H1 (cell line): ENCODE data around the gene TIMP3. TPM values are rescaled to one million over a fixed set of nuclear protein-coding genes. Genes with fewer than 3 reads are reported as not detected.

Experiments used
- CTCF ChIA-PET: fragments of 300-600 bp; sonication (Branson Sonifier 250); formaldehyde crosslinking; loops from one replicate; lab custom pipeline; 2021; ENCODE audit not compliant: partially characterized antibody; lab: Charles Lee
- POLR2A ChIA-PET: fragments of 300-600 bp; sonication (Branson Sonifier 250); formaldehyde crosslinking; loops from one replicate; lab custom pipeline; 2021; ENCODE audit warnings: inconsistent platforms; ENCODE audit not compliant: partially characterized antibody; lab: Charles Lee
- DNase-seq, 2 experiments: peaks; one replicate each; pipeline versions ENCODE4 v3.0.0 to v3.0.0-alpha.2; 2010 to 2022; ENCODE audit warnings: low spot score in 2 of 2, low read depth in 1 of 2, mixed read lengths in 1 of 2
- FAIRE-seq: peaks from 2 replicates; lab custom pipeline; 2011; peaks lifted over from hg19 to GRCh38; lab: Jason Lieb, UNC
- H2AFZ ChIP-seq: 2 replicates; pipeline ENCODE4 v1.8.1; 2012; ENCODE audit warnings: low read length, inconsistent platforms
- H2AK5ac ChIP-seq: 2 replicates; pipeline ENCODE4 v1.6.1; 2013; ENCODE audit warnings: low read depth, low read length
- H2BK120ac ChIP-seq: replicated peaks from 2 replicates; pipeline ENCODE3; 2013; ENCODE audit warnings: low read depth, low read length, inconsistent platforms
- H2BK12ac ChIP-seq: 2 replicates; pipeline ENCODE4 v1.6.1; 2013; ENCODE audit warnings: low read depth, low read length
- H2BK15ac ChIP-seq: 2 replicates; pipeline ENCODE4 v1.6.1; 2013; ENCODE audit warnings: low read length
- H2BK20ac ChIP-seq: 2 replicates; pipeline ENCODE4 v1.6.1; 2013; ENCODE audit warnings: low read length
- H2BK5ac ChIP-seq: 2 replicates; pipeline ENCODE4 v1.6.1; 2013; ENCODE audit warnings: low read depth, low read length
- H3K14ac ChIP-seq: 2 replicates; pipeline ENCODE4 v1.6.1; 2013; ENCODE audit warnings: inconsistent platforms; ENCODE audit not compliant: insufficient read length
- H3K18ac ChIP-seq: 2 replicates; pipeline ENCODE4 v1.6.1; 2013; ENCODE audit warnings: low read length; ENCODE audit errors: extremely low read depth
- H3K23ac ChIP-seq: 2 replicates; pipeline ENCODE4 v1.6.1; 2013; ENCODE audit warnings: inconsistent platforms; ENCODE audit not compliant: insufficient read length
- H3K23me2 ChIP-seq: 2 replicates; pipeline ENCODE4 v1.6.1; 2013; ENCODE audit warnings: low read depth, low read length
- H3K27ac ChIP-seq: 2 replicates; pipeline ENCODE4 v1.6.1; 2011; ENCODE audit warnings: low read depth, low read length, inconsistent platforms
- H3K27me3 ChIP-seq, 4 experiments: replicated peaks in 1 of 4; 1 replicate in 1 of 4; 2 replicates in 3 of 4; pipeline versions ENCODE4 v1.6.1 to v1.8.1; 2011 to 2013; ENCODE audit warnings: low read length in 3 of 4, mild to moderate bottlenecking in 3 of 4, inconsistent platforms in 2 of 4, mixed read lengths in 2 of 4, moderate library complexity in 1 of 4; ENCODE audit not compliant: control insufficient read depth in 3 of 4, insufficient read depth in 3 of 4; ENCODE audit errors: extremely low read depth in 1 of 4
- H3K36me3 ChIP-seq, 4 experiments: 2 replicates each; pipeline versions ENCODE4 v1.6.1 to v1.8.1; 2011 to 2013; ENCODE audit warnings: mild to moderate bottlenecking in 4 of 4, low read length in 3 of 4, moderate library complexity in 2 of 4, control low read depth in 1 of 4, inconsistent platforms in 1 of 4; ENCODE audit not compliant: insufficient read depth in 4 of 4, control insufficient read depth in 2 of 4
- H3K4ac ChIP-seq: replicated peaks from 2 replicates; pipeline ENCODE3; 2013; ENCODE audit warnings: low read length, low read depth, mixed read lengths, inconsistent platforms; ENCODE audit not compliant: insufficient read length
- H3K4me1 ChIP-seq, 4 experiments: replicated peaks in 1 of 4; 1 replicate in 1 of 4; 2 replicates in 3 of 4; pipeline versions ENCODE4 v1.6.1 to v1.8.1; 2011 to 2013; ENCODE audit warnings: low read length in 3 of 4, inconsistent platforms in 2 of 4, mixed read lengths in 1 of 4; ENCODE audit not compliant: insufficient read depth in 4 of 4, control insufficient read depth in 3 of 4
- H3K4me2 ChIP-seq, 2 experiments: 2 replicates each; pipeline versions ENCODE4 v1.6.1 to v1.8.1; 2011 to 2013; ENCODE audit warnings: low read depth in 2 of 2, low read length in 2 of 2, control low read depth in 1 of 2, inconsistent platforms in 1 of 2, mild to moderate bottlenecking in 1 of 2; ENCODE audit not compliant: insufficient read depth in 1 of 2
- H3K4me3 ChIP-seq, 4 experiments: fragments of 200-600, 300-600 bp in 1 of 4; sonication (generic), shearing (Covaris generic), sonication (Bioruptor Twin) in 1 of 4; 2 replicates each; pipeline versions ENCODE4 v1.5.1 to v1.8.1; 2011 to 2016; ENCODE audit warnings: low read length in 4 of 4, low read depth in 3 of 4, control low read depth in 2 of 4, inconsistent platforms in 2 of 4, mild to moderate bottlenecking in 2 of 4, mixed read lengths in 1 of 4, moderate library complexity in 1 of 4; ENCODE audit not compliant: insufficient read depth in 2 of 4; ENCODE audit errors: extremely low read depth in 1 of 4
- H3K56ac ChIP-seq: replicated peaks from 2 replicates; pipeline ENCODE3; 2013; ENCODE audit warnings: low read depth, mild to moderate bottlenecking, mixed read lengths, low read length, inconsistent platforms; ENCODE audit not compliant: insufficient read length
- H3K79me1 ChIP-seq: 2 replicates; pipeline ENCODE4 v1.6.1; 2013; ENCODE audit warnings: low read depth, low read length, control low read depth
- H3K79me2 ChIP-seq, 2 experiments: 2 replicates each; pipeline versions ENCODE4 v1.6.1 to v1.8.1; 2012 to 2013; ENCODE audit warnings: low read length in 2 of 2, mild to moderate bottlenecking in 2 of 2, inconsistent platforms in 1 of 2; ENCODE audit not compliant: insufficient read depth in 2 of 2, control insufficient read depth in 1 of 2
- H3K9ac ChIP-seq, 4 experiments: replicated peaks in 1 of 4; 1 replicate in 1 of 4; 2 replicates in 3 of 4; pipeline versions ENCODE4 v1.6.1 to v1.8.1; 2011 to 2013; ENCODE audit warnings: low read depth in 3 of 4, low read length in 3 of 4, control low read depth in 2 of 4, mild to moderate bottlenecking in 2 of 4, moderate library complexity in 2 of 4, inconsistent platforms in 1 of 4; ENCODE audit errors: extremely low read depth in 1 of 4
- H3K9me3 ChIP-seq, 2 experiments: 2 replicates each; pipeline versions ENCODE4 v1.6.1 to v1.8.1; 2012 to 2013; ENCODE audit warnings: mild to moderate bottlenecking in 2 of 2, moderate library complexity in 2 of 2, control low read depth in 1 of 2, inconsistent platforms in 1 of 2, low read depth in 1 of 2, low read length in 1 of 2, mixed read lengths in 1 of 2; ENCODE audit not compliant: insufficient read depth in 2 of 2
- H4K20me1 ChIP-seq, 2 experiments: replicated peaks in 1 of 2; 2 replicates each; pipeline versions ENCODE3 to v1.8.1; 2011 to 2013; ENCODE audit warnings: inconsistent platforms in 2 of 2, low read length in 2 of 2, mild to moderate bottlenecking in 1 of 2; ENCODE audit not compliant: insufficient read depth in 2 of 2, control insufficient read depth in 1 of 2
- H4K5ac ChIP-seq: 2 replicates; pipeline ENCODE4 v1.6.1; 2013; ENCODE audit warnings: low read length, low read depth, mixed read lengths, inconsistent platforms; ENCODE audit not compliant: insufficient read length
- H4K8ac ChIP-seq: 2 replicates; pipeline ENCODE4 v1.8.0; 2013; ENCODE audit warnings: mild to moderate bottlenecking, moderate library complexity, low read length, inconsistent platforms; ENCODE audit not compliant: insufficient read depth; ENCODE audit errors: extremely low read depth
- H4K91ac ChIP-seq: replicated peaks from 2 replicates; pipeline ENCODE3; 2013; ENCODE audit warnings: low read length, mixed read lengths, inconsistent platforms; ENCODE audit not compliant: insufficient read length
- CBX5 ChIP-seq: fragments of 300-800, 300-1000 bp; sonication (generic); IDR thresholded peaks from 2 replicates; pipeline ENCODE4 v1.7.1; 2016; ENCODE audit warnings: antibody characterized with exemption, low read length, low read depth
- WGBS, 2 experiments: shearing (Covaris generic) in 1 of 2; methylation state at CpG; one replicate each; pipeline versions ENCODE4 v1.1.6 to v1.1.7; 2013 to 2015; ENCODE audit warnings: low lambda C conversion rate in 2 of 2, mixed read lengths in 2 of 2, inconsistent platforms in 1 of 2, low coverage in 1 of 2, missing lambda C conversion rate in 1 of 2; ENCODE audit not compliant: insufficient replicate concordance in 2 of 2, insufficient coverage in 1 of 2, insufficient read length in 1 of 2; ENCODE audit errors: extremely low coverage in 1 of 2, missing lambda C conversion rate in 1 of 2; 5-methylcytosine and 5-hydroxymethylcytosine counted together
- polyA plus RNA-seq, 7 experiments: library from polyadenylated mRNA; depleted of rRNA in 3 of 7; stranded (reverse) in 5 of 7; unstranded in 2 of 7; fragments of >200 nt in 5 of 7; fragments of 200-250 nt in 2 of 7; gene quantifications; 1 replicate in 5 of 7; 2 replicates in 1 of 7; 4 replicates in 1 of 7; pipeline versions ENCODE4 v1.2.1 to v1.2.3, GENCODE V29; 2011 to 2013; ENCODE audit warnings: missing spikeins in 2 of 7, mixed read lengths in 2 of 7
- total RNA-seq: library from RNA; stranded (reverse); fragmentation: NEBNext Ultra II Directional; extraction: Animal tissue kit (Norgen Biotek cat#: 25700); gene quantifications from 2 replicates; pipeline ENCODE4 v1.2.1, GENCODE V29; 2021

Gene TIMP3
- total and polyA plus RNA-seq, 2 of the 8 experiments (the other 6 are each of a cell fraction or from before 2014, with no cell fraction given) = 1.3 to 4.7 TPM

GRCh38 chr22:32761251-32761903 is 40.1 kb upstream of the TIMP3 start:
- no peak for TF ChIP-seq CBX5
- TF ChIP-seq, all 59 proteins: peak for 0
- Histone ChIP-seq H3K27ac (no peak overlapping the region), H3K79me1 (no peaks in the 10 kb centered on the region), H3K23me2 (no peaks in the 10 kb centered on the region), H2BK12ac (no peak overlapping the region), H4K91ac (no peak overlapping the region), H4K5ac (no peak overlapping the region), H3K36me3 (no peaks in the 10 kb centered on the region; a peak in 1 of 8 replicates), H3K23ac (no peak overlapping the region), H3K4ac (no peak overlapping the region), H2BK15ac (no peak overlapping the region), H2AFZ (no peak overlapping the region), H3K18ac (no peak overlapping the region), H2BK5ac (no peak overlapping the region; the same call in 1 of the 2 replicates), H3K79me2 (no peaks in the 10 kb centered on the region), H3K56ac (no peak overlapping the region), H4K20me1 (peaks cover 0 to 2% of the 10 kb centered on the region in 2 experiments), H2AK5ac (no peak overlapping the region), H2BK120ac (no peak overlapping the region), H4K8ac (no peak overlapping the region; the same call in 1 of the 2 replicates), H3K14ac (no peak overlapping the region), H2BK20ac (no peak overlapping the region), H3K27me3 (no peaks in the 10 kb centered on the region), H3K9me3 (no peaks in the 10 kb centered on the region), H3K4me1 (peaks cover 0 to 4% (median 0%) of the 10 kb centered on the region in 4 experiments; a peak in 4 of 7 replicates), H3K9ac (no peak overlapping the region), H3K4me2 (no peak overlapping the region), H3K4me3 (no peak overlapping the region)
- ChIA-PET POLR2A (no interaction called here), CTCF (interaction anchor here (0.8 kb wide), 1 partner anchor 62 kb away, joined by 3 read pairs; no protein-coding TSS in a partner anchor)
- FAIRE-seq = no peak
- WGBS, 2 experiments = 90% methylated on average over 9 of the region's 9 CpGs; no CpG with 5 or more reads in 1 of the 2 experiments
- no peak for DNase-seq
